Thoracic aorta (tissue), 2 donors: ENCODE data around the gene MAIP1. TPM values are rescaled to one million over a fixed set of nuclear protein-coding genes. Genes with fewer than 3 reads are reported as not detected.

ENCODE experiments used
- ATAC-seq: fragments of 150-250 bp; one replicate; pipeline ENCODE4 v1.8.0; 2017; ENCODE audit warnings: low read depth; ENCODE audit not compliant: insufficient number of reproducible peaks, low FRiP score
- DNase-seq: peaks from one replicate; pipeline ENCODE4 v3.0.0-alpha.2; 2020; ENCODE audit warnings: low spot score
- H3K27ac ChIP-seq, 2 donors: fragments of 200-600 bp; sonication (generic); 1 replicate in 1 of 2; 2 replicates in 1 of 2; pipeline ENCODE4 v1.5.1; 2016; ENCODE audit warnings: mild to moderate bottlenecking in 2 of 2, moderate library complexity in 2 of 2
- H3K27me3 ChIP-seq: fragments of 200-600 bp; sonication (generic); replicated peaks from 2 replicates; pipeline ENCODE4 v1.6.0; 2016; ENCODE audit warnings: mild to moderate bottlenecking; ENCODE audit not compliant: insufficient read depth
- H3K36me3 ChIP-seq: fragments of 200-600 bp; sonication (generic); one replicate; pipeline ENCODE4 v1.5.1; 2016
- H3K4me1 ChIP-seq, 2 donors: fragments of 200-600 bp; sonication (generic); 1 replicate in 1 of 2; 2 replicates in 1 of 2; pipeline versions ENCODE4 v1.5.1 to v1.6.0; 2016; ENCODE audit warnings: low read depth in 2 of 2, mild to moderate bottlenecking in 1 of 2; ENCODE audit not compliant: control insufficient read depth in 1 of 2
- H3K4me3 ChIP-seq: fragments of 200-600 bp; sonication (generic); 2 replicates; pipeline ENCODE4 v1.5.1; 2016; ENCODE audit warnings: mild to moderate bottlenecking
- H3K9me3 ChIP-seq: fragments of 200-600 bp; sonication (generic); 2 replicates; pipeline ENCODE4 v1.5.1; 2016
- CTCF ChIP-seq: fragments of 200-600 bp; sonication (generic); IDR thresholded peaks from one replicate; pipeline ENCODE4 v1.5.1; 2019; ENCODE audit warnings: antibody characterized with exemption
- total RNA-seq, 2 donors: library from RNA; depleted of rRNA; stranded (reverse); fragments of >200 nt; gene quantifications; one replicate each; pipeline versions ENCODE4 v1.1.0 to v1.2.3, GENCODE V29; 2016

MAIP1 gene
- total RNA-seq, 2 donors from 2014 or later: 4.2 to 8.6 TPM

GRCh38 chr2:199958014-199958413 lies 2.6 kb downstream of the MAIP1 start:
- ATAC-seq (no peak), DNase-seq (no peak)
- H3K27me3 ChIP-seq: no peaks in the 10 kb centered on the region
- H3K9me3 ChIP-seq: no peaks in the 10 kb centered on the region
- no peak overlapping the region for H3K27ac ChIP-seq
- TF ChIP-seq CTCF: no peak
- no peak overlapping the region for H3K4me3 ChIP-seq
- peaks cover 27 to 34% of the 10 kb centered on the region in 2 donors for H3K4me1 ChIP-seq
- H3K36me3 ChIP-seq: peaks cover 21% of the 10 kb centered on the region

GRCh38 chr2:199962203-199962602 lies 6.8 kb downstream of the MAIP1 start:
- peaks cover 32% of the 10 kb centered on the region for H3K36me3 ChIP-seq

DNA sequence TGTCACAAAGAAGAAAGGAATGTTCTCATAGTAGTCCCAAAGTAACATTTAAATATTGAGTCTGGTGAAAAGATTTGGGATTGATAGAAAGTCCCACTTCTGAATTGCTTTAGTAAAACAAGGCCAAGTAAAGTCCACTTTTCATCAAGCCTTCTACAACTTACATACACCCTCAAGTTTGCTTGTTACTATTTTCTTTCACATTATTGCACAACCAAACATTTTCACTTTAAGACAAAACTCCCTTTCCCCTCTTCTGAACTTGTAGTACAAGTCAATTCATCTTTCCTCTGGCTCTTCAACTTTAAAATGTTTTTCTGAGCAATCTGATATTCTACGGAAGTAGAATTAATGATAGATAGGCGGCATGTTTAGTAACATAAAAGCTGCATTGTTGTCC lies 11.0 kb downstream of the MAIP1 start:
- ATAC-seq: no peak
- H3K36me3 ChIP-seq: peaks cover 22% of the 10 kb centered on the region

More at GRCh38 chr2:199962203-199962602, 6.8 kb downstream of the MAIP1 start:
- ATAC-seq: no peak
- Histone ChIP-seq H3K4me1 (peaks cover 6 to 7% of the 10 kb centered on the region in 2 donors), H3K9me3 (no peaks in the 10 kb centered on the region), H3K27ac (no peak overlapping the region), H3K4me3 (no peak overlapping the region), H3K27me3 (no peaks in the 10 kb centered on the region)
- DNase-seq: no peak
- TF ChIP-seq CTCF: no peak

DNA sequence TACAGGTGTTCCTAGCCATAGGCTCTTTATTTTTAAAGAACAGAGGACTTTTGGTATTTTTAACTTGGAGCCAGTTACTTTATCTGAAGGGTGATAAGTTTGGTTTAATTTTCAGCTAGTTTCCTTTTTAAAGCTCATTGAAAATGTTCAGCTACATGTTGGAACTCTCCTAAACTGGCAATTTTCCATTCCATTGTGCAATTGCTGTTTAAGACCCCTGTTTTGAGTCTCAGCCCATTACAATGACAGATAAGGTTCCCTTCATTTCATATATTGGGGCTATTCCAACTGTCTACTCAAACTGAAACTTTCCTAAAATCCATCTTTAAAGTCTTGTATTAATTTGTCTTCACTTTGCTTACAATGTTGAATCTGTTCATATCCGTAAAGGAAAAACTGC lies 11.6 kb downstream of the MAIP1 start:
- no peak for TF ChIP-seq CTCF
- Histone ChIP-seq H3K36me3 (peaks cover 18% of the 10 kb centered on the region), H3K4me3 (no peak overlapping the region), H3K9me3 (no peaks in the 10 kb centered on the region), H3K27me3 (no peaks in the 10 kb centered on the region), H3K27ac (no peak overlapping the region), H3K4me1 (no peaks in the 10 kb centered on the region)
- DNase-seq: no peak
- no peak for ATAC-seq

More for the DNA sequence above, 11.0 kb downstream of the MAIP1 start:
- no peak for DNase-seq
- H3K4me3 ChIP-seq: no peak overlapping the region
- no peaks in the 10 kb centered on the region for H3K4me1 ChIP-seq
- no peaks in the 10 kb centered on the region for H3K9me3 ChIP-seq
- no peak for TF ChIP-seq CTCF
- no peaks in the 10 kb centered on the region for H3K27me3 ChIP-seq
- H3K27ac ChIP-seq: no peak overlapping the region

GRCh38 chr2:199968126-199968525 lies 12.7 kb downstream of the MAIP1 start:
- no peak for TF ChIP-seq CTCF
- no peaks in the 10 kb centered on the region for H3K4me1 ChIP-seq
- no peak for DNase-seq
- no peaks in the 10 kb centered on the region for H3K9me3 ChIP-seq
- H3K27me3 ChIP-seq: no peaks in the 10 kb centered on the region
- H3K36me3 ChIP-seq: peaks cover 10% of the 10 kb centered on the region
- H3K27ac ChIP-seq: no peak overlapping the region
- H3K4me3 ChIP-seq: no peak overlapping the region
- no peak for ATAC-seq
